ENCODE data around the gene MFSD12. TPM values are rescaled to one million over a fixed set of nuclear protein-coding genes. Genes with fewer than 3 reads are reported as not detected.

MFSD12 gene
- total and polyA plus RNA-seq, 2 experiments from 2014 or later: 35.3 to 91.1 TPM

DNA sequence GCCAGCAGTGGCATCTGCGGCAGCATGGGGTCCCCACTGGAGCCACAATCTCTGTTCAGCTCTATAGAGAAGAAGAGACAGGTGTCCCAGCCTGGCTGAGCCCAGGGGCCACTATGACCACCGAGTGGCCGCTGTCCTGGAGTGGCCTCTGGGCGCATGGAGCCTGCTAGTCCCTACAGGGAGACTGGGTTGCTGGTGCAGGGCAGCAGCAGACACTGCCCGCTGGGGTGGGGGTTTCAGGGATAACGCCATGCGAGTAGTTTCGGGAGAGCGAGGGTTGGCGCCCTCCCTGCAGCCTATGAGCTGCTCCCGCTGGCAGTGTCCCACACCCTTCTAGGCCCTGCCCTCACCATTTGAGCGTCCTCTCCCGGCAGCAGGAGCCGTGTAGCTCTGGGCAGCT is 29.3 kb downstream of the MFSD12 start:
- ATAC-seq (no peak), DNase-seq (ENCODE audit: low spot score) (no peak)
- H4K20me1 ChIP-seq (replicated peaks; ENCODE audit: insufficient read depth): no peaks in the 10 kb centered on the region; the same call in 1 of the 2 replicates
- peaks cover 12% of the 10 kb centered on the region for H3K36me3 Mint-ChIP-seq (ENCODE audit: low read depth)
- no peaks in the 10 kb centered on the region for H3K9me3 Mint-ChIP-seq
- peaks cover 5% of the 10 kb centered on the region for H3K27me3 Mint-ChIP-seq (ENCODE audit: insufficient read depth, low read depth, poor library complexity)
- no peaks in the 10 kb centered on the region for H3K36me3 ChIP-seq (ENCODE audit: insufficient read depth)
- H3K4me1 Mint-ChIP-seq: no peaks in the 10 kb centered on the region; the same call in 2 of the 3 replicates
- no peak overlapping the region for H3K4me3 ChIP-seq
- no peak overlapping the region for H2AFZ ChIP-seq
- no peaks in the 10 kb centered on the region for H3K4me1 ChIP-seq (ENCODE audit: insufficient read depth)
- no peaks in the 10 kb centered on the region for H3K9me2 ChIP-seq (ENCODE audit: insufficient read depth)
- no peak overlapping the region for H3K4me2 ChIP-seq
- H3K27ac ChIP-seq (ENCODE audit: low read depth): no peak overlapping the region
- H3K27me3 ChIP-seq (ENCODE audit: insufficient read depth): no peaks in the 10 kb centered on the region
- no peak overlapping the region for H3K27ac Mint-ChIP-seq
- no peak for TF ChIP-seq EZH2 (IDR thresholded peaks at IDR 0.05; ENCODE audit: low read depth, unreplicated experiment)
- TF ChIP-seq JUNB (IDR thresholded peaks at IDR 0.05; ENCODE audit: unreplicated experiment): no peak
- no peaks in the 10 kb centered on the region for H3K79me2 ChIP-seq (replicated peaks; ENCODE audit: insufficient read depth)
- no peaks in the 10 kb centered on the region for H3F3A ChIP-seq (replicated peaks; ENCODE audit: low read depth)
- no peak overlapping the region for H3K4me3 Mint-ChIP-seq

DNA sequence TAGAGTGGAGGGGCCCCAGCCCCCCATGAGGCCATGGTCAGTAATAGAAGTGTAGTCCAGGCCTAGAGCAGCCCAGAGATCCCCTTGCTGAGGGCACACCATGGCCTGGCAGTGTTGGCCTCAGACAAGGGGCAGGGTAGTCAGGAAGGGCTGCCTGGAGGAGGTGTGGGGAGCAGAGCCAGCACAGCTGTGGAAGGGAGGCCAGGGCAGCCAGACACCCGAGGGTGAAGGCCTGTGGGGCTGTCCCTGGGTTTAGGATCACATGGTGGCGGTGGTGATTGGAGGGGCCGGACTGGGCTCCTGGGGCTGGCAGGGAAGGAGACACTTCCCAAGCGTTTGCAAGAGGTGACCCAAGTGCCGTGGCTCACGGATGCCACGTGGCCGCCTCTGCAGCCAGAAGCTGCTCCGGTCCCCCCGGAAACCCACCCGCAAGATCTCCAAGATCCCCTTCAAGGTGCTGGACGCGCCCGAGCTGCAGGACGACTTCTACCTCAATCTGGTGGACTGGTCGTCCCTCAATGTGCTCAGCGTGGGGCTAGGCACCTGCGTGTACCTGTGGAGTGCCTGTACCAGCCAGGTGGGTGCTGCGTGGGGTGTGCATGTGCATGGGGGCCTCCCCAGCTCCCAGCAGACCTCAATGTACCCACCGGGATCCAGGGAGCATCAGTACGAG is 30.0 kb downstream of the MFSD12 start:
- Mint-ChIP-seq H3K4me3 (no peak overlapping the region), H3K9me3 (no peaks in the 10 kb centered on the region), H3K27ac (no peak overlapping the region), H3K4me1 (no peaks in the 10 kb centered on the region; the same call in 2 of the 3 replicates), H3K36me3 (ENCODE audit: low read depth) (peaks cover 10% of the 10 kb centered on the region), H3K27me3 (ENCODE audit: insufficient read depth, low read depth, poor library complexity) (peaks cover 3% of the 10 kb centered on the region)
- no peak for DNase-seq (ENCODE audit: low spot score)
- no peak overlapping the region for H2AFZ ChIP-seq
- no peaks in the 10 kb centered on the region for H3K36me3 ChIP-seq (ENCODE audit: insufficient read depth)
- no peak for TF ChIP-seq NANOG (IDR thresholded peaks at IDR 0.05; ENCODE audit: borderline replicate concordance)
- no peak overlapping the region for H3K4me3 ChIP-seq
- no peak for ATAC-seq
- H3K27me3 ChIP-seq (ENCODE audit: insufficient read depth): no peaks in the 10 kb centered on the region
- no peaks in the 10 kb centered on the region; the same call in 1 of the 2 replicates for H4K20me1 ChIP-seq (replicated peaks; ENCODE audit: insufficient read depth)
- H3K27ac ChIP-seq (ENCODE audit: low read depth): no peak overlapping the region
- H3F3A ChIP-seq (replicated peaks; ENCODE audit: low read depth): no peaks in the 10 kb centered on the region
- no peaks in the 10 kb centered on the region for H3K4me1 ChIP-seq (ENCODE audit: insufficient read depth)
- no peak overlapping the region for H3K4me2 ChIP-seq
- H3K79me2 ChIP-seq (replicated peaks; ENCODE audit: insufficient read depth): no peaks in the 10 kb centered on the region
- no peaks in the 10 kb centered on the region for H3K9me2 ChIP-seq (ENCODE audit: insufficient read depth)

DNA sequence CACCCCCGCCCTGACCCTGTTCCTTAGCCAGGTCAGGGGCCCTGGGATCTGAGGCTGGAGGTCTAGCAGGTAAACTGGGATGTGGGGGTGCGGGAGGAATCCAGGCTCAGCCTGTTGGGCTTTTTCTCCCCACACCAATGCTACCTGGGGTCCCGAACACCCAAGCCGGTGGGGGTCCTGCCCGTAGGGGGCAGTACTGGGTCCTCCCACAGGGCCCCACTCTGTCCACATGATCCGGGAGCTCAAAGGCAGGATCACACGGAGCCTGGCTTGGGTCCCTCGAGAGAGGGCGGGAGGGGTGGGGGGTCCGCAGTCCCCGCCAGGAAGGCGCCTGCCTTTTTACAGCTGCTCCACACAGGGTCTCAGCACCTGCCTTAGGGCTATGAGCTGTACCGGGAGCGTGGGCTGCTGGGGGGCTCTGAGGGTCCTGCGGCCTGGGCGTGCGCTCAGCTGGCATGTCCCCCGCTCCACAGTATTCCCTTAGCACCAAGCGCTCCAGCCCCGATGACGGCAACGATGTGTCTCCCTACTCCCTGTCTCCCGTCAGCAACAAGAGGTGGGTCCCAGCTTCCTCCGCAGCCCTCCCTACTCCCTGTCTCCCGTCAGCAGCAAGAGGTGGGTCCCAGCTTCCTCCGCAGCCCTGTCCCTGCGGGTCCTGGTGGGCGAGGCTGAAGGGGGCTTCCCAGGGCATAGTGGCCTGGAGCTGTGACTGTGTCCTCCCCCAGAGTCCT is 30.7 kb downstream of the MFSD12 start:
- Histone ChIP-seq H3K27ac (ENCODE audit: low read depth) (no peak overlapping the region), H3K79me2 (replicated peaks; ENCODE audit: insufficient read depth) (peaks cover 5% of the 10 kb centered on the region; the same call in 1 of the 2 replicates), H3F3A (replicated peaks; ENCODE audit: low read depth) (no peaks in the 10 kb centered on the region), H2AFZ (no peak overlapping the region), H3K4me2 (no peak overlapping the region), H3K4me1 (ENCODE audit: insufficient read depth) (no peaks in the 10 kb centered on the region), H3K27me3 (ENCODE audit: insufficient read depth) (no peaks in the 10 kb centered on the region), H3K4me3 (no peak overlapping the region), H4K20me1 (replicated peaks; ENCODE audit: insufficient read depth) (no peaks in the 10 kb centered on the region; the same call in 1 of the 2 replicates), H3K9me2 (ENCODE audit: insufficient read depth) (no peaks in the 10 kb centered on the region), H3K36me3 (ENCODE audit: insufficient read depth) (no peaks in the 10 kb centered on the region)
- Mint-ChIP-seq H3K27ac (no peak overlapping the region), H3K4me3 (no peak overlapping the region), H3K27me3 (ENCODE audit: insufficient read depth, low read depth, poor library complexity) (peaks cover 3% of the 10 kb centered on the region), H3K36me3 (ENCODE audit: low read depth) (peaks cover 11% of the 10 kb centered on the region), H3K9me3 (no peaks in the 10 kb centered on the region; the same call in 2 of the 3 replicates), H3K4me1 (no peaks in the 10 kb centered on the region; the same call in 2 of the 3 replicates)
- TF ChIP-seq NANOG (IDR thresholded peaks at IDR 0.05; ENCODE audit: borderline replicate concordance) (no peak), STAT1 (IDR thresholded peaks at IDR 0.05; ENCODE audit: unreplicated experiment) (no peak), JUNB (IDR thresholded peaks at IDR 0.05; ENCODE audit: unreplicated experiment) (no peak), EZH2phosphoT487 (IDR thresholded peaks at IDR 0.05; ENCODE audit: unreplicated experiment) (no peak), ZNF114 (CRISPR knock-in tag; IDR thresholded peaks at IDR 0.05) (no peak), CREB1 (CRISPR knock-in tag; IDR thresholded peaks at IDR 0.05; ENCODE audit: low read depth) (no peak)
- TF ChIP-seq, protein P1, sequence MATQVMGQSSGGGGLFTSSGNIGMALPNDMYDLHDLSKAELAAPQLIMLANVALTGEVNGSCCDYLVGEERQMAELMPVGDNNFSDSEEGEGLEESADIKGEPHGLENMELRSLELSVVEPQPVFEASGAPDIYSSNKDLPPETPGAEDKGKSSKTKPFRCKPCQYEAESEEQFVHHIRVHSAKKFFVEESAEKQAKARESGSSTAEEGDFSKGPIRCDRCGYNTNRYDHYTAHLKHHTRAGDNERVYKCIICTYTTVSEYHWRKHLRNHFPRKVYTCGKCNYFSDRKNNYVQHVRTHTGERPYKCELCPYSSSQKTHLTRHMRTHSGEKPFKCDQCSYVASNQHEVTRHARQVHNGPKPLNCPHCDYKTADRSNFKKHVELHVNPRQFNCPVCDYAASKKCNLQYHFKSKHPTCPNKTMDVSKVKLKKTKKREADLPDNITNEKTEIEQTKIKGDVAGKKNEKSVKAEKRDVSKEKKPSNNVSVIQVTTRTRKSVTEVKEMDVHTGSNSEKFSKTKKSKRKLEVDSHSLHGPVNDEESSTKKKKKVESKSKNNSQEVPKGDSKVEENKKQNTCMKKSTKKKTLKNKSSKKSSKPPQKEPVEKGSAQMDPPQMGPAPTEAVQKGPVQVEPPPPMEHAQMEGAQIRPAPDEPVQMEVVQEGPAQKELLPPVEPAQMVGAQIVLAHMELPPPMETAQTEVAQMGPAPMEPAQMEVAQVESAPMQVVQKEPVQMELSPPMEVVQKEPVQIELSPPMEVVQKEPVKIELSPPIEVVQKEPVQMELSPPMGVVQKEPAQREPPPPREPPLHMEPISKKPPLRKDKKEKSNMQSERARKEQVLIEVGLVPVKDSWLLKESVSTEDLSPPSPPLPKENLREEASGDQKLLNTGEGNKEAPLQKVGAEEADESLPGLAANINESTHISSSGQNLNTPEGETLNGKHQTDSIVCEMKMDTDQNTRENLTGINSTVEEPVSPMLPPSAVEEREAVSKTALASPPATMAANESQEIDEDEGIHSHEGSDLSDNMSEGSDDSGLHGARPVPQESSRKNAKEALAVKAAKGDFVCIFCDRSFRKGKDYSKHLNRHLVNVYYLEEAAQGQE (IDR thresholded peaks at IDR 0.05; ENCODE audit: unreplicated experiment): no peak
- TF ChIP-seq, protein P2, sequence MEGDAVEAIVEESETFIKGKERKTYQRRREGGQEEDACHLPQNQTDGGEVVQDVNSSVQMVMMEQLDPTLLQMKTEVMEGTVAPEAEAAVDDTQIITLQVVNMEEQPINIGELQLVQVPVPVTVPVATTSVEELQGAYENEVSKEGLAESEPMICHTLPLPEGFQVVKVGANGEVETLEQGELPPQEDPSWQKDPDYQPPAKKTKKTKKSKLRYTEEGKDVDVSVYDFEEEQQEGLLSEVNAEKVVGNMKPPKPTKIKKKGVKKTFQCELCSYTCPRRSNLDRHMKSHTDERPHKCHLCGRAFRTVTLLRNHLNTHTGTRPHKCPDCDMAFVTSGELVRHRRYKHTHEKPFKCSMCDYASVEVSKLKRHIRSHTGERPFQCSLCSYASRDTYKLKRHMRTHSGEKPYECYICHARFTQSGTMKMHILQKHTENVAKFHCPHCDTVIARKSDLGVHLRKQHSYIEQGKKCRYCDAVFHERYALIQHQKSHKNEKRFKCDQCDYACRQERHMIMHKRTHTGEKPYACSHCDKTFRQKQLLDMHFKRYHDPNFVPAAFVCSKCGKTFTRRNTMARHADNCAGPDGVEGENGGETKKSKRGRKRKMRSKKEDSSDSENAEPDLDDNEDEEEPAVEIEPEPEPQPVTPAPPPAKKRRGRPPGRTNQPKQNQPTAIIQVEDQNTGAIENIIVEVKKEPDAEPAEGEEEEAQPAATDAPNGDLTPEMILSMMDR (conservative IDR thresholded peaks at IDR 0.05; ENCODE audit: low read depth in 2 of 2): peak; percentile 19 to 41; a peak in 3 of 4 replicates
- DNase-seq (ENCODE audit: low spot score): no peak
- ATAC-seq: peak; percentile 51

All from GM23338 (cell line).